Activated CD8-positive, alpha-beta T cell treated with anti-CD3 and anti-CD28 coated beads, Interleukin-2, amount 10 ng/mL, durations not matched to agents 7 days and 5 days (primary cell): ENCODE data around the gene CMTM4. TPM values are rescaled to one million over a fixed set of nuclear protein-coding genes. Genes with fewer than 3 reads are reported as not detected.
A peak's percentile ranks its signal among the peaks of the same experiment; 100 is the strongest.

Source experiments
- ATAC-seq: fragments of 150-1000 bp; cut with Tn5 transposase; one replicate; pipeline ENCODE4 v1.10.0; 2021; ENCODE audit warnings: moderate library complexity
- CTCF ChIA-PET: fragments of 350-600 bp; sonication (Branson Sonifier 250); formaldehyde crosslinking; loops from one replicate; lab custom pipeline; 2021; ENCODE audit warnings: antibody characterized with exemption; lab: Charles Lee
- POLR2A ChIA-PET: fragments of 350-600 bp; sonication (Branson Sonifier 250); formaldehyde crosslinking; loops from one replicate; lab custom pipeline; 2021; ENCODE audit warnings: antibody characterized with exemption; lab: Charles Lee
- DNase-seq: peaks from one replicate; pipeline ENCODE4 v3.0.0-alpha.2; 2020
- H3K27ac Mint-ChIP-seq: one replicate; pipeline ENCODE4 v1.8.0; 2021; ENCODE audit warnings: mild to moderate bottlenecking, mixed read lengths
- H3K27me3 Mint-ChIP-seq: one replicate; pipeline ENCODE4 v1.8.0; 2021; ENCODE audit warnings: low read depth, mixed read lengths
- H3K36me3 Mint-ChIP-seq: one replicate; pipeline ENCODE4 v1.8.0; 2021; ENCODE audit warnings: low read depth, mixed read lengths
- H3K4me1 Mint-ChIP-seq: one replicate; pipeline ENCODE4 v1.8.0; 2021; ENCODE audit warnings: low read depth, mixed read lengths
- H3K4me3 Mint-ChIP-seq: one replicate; pipeline ENCODE4 v1.8.0; 2021; ENCODE audit warnings: mild to moderate bottlenecking, mixed read lengths
- H3K9me3 Mint-ChIP-seq: one replicate; pipeline ENCODE4 v1.8.0; 2022; ENCODE audit warnings: mixed read lengths; ENCODE audit not compliant: insufficient read depth
- total RNA-seq, 2 experiments: library from RNA; stranded (reverse); gene quantifications; one replicate each; pipeline ENCODE4 v1.2.3, GENCODE V29; 2021

CMTM4 gene
- total RNA-seq: 1 to 10 TPM; 1.2 TPM

DNA sequence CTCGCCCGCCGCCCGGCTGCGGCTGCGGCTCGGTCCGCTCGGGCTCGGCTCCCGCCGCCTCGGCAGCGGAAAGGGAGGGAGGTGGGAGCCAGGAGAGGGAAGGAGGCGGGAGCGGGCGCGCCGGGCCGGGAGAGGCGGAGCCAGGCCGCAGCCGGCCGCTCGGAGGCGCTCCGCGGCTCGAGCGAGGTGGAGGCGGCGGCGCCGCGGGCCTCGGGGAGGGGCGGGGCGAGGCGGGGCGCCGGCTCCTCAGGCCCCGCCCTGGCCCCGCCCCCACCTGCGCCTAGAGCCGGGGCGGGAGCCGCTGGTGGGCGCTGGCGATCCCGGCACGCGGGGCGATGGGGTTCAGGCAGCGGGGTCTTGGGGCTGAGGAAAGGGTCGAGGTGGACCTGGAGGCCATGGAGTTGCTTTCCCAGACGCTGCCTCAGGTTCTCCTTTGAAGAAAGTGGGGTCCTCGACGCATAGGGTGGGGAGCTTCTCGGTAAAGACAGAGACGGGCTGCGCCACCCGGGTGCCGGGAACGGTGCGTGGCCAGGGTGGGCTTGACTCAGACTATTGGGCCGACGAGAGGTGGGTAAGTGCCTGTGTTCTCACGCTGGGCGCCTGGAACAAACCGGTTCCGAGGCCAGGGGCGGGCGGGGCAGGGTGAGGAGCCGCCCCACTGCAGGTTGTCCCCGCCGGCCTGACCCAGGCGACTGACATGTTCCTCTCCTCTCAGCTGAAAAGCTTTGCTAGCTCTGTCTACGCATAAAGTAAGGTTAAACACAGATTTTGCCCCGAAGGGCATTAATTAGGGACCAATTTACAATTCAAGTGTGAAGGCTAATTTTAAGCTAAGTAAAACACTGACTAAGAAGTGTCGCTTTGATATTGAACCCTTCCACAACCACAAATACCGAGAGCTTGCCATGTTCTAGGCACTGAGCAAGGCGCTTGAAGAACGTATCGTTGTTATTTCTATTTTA lies at the start of gene CMTM4:
Gene CMTM4, minus strand, starts transcription at position 75 of the 962 bp plus-strand sequence. CDS start 218 bp downstream, outside the sequence.
- DNase-seq: peak; percentile 72
- peaks cover 23% of the 10 kb centered on the region for H3K4me1 Mint-ChIP-seq
- ATAC-seq: peak; percentile 94
- H3K27ac Mint-ChIP-seq: peak within 1 kb of the TSS; percentile 20
- POLR2A ChIA-PET: interaction anchor here (0.6 kb wide), 1 partner anchor 32 kb away, joined by 3 read pairs; no protein-coding TSS in a partner anchor
- H3K27me3 Mint-ChIP-seq: peaks cover 41% of the 10 kb centered on the region
- H3K9me3 Mint-ChIP-seq: no peaks in the 10 kb centered on the region
- no peaks in the 10 kb centered on the region for H3K36me3 Mint-ChIP-seq
- peak within 1 kb of the TSS; percentile 75 for H3K4me3 Mint-ChIP-seq
- CTCF ChIA-PET: interaction anchor here (1.2 to 4.2 kb wide), 5 partner anchors 12 to 134 kb away, joined by 3 to 12 read pairs (median 5); partner anchors contain the start of gene NAE1

DNA sequence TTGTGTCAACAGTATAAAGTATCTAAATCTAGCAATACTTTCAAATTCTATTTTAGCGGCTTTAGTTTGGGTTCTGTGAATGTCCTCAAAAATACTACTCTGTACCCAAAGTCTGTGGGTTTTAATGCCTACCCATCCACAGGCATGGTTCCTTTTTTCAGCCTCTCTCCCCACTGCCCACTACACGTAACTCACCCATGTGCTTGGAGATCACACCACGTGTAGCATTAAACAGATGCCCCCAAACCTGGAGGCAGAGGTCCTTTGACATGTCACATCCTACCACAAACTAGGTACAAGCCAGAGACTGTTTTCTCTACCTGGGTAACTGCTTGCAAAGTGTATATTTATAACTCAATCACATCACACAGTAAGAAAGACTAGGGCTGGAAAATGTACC lies 49.5 kb upstream of the CMTM4 start:
- Mint-ChIP-seq H3K4me3 (no peak overlapping the region), H3K4me1 (peaks cover 54% of the 10 kb centered on the region), H3K36me3 (peaks cover 63% of the 10 kb centered on the region), H3K9me3 (no peaks in the 10 kb centered on the region), H3K27me3 (no peaks in the 10 kb centered on the region), H3K27ac (peak overlapping the region; percentile 69)
- ChIA-PET CTCF (interaction anchor here (0.8 to 10.4 kb wide), 3 partner anchors 18 to 95 kb away, joined by 3 to 128 read pairs (median 8); no protein-coding TSS in a partner anchor), POLR2A (no interaction called here)
- ATAC-seq: no peak
- no peak for DNase-seq

DNA sequence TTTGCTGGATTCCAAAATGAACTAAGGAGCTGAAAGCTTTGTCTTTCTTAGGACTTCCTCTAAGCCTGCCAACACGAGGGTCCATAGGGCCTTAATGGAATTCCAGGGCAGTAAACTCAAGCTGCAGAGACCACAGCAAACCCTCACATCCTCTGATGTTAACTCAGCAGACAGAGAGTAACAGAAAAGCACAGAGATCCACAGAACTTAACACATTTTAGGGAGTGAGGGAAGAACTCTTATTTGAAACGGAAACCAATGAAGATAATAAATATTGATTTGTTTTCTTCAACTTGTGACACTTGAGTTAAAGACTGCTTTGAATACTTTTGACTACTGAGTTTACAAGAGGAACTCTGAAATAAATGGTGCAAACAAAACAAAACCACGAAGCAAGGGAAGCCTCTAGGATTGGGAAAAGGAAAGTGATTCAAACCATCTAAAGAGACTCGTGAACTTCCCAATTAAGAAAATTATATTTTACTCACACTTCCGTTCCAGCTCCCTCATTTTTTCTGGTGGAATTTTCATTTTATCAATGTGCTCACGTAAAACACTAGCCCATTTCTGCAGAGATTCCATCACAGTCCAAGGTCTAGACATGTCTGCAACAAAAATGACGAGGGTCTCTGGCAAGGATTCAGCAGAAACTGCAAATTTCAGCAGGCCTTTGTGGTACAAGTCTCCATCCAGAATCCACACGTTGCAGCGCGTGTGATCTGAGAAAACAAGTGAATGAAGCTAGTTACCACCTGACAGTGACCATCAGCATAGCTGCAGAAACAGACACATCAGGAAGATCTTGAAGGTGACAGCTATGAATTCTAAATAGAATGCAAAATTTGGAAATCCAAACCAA lies 45.6 kb upstream of the CMTM4 start:
- Mint-ChIP-seq H3K4me1 (peaks cover 40% of the 10 kb centered on the region), H3K4me3 (no peak overlapping the region), H3K36me3 (peaks cover 61% of the 10 kb centered on the region), H3K27me3 (no peaks in the 10 kb centered on the region), H3K27ac (no peak overlapping the region), H3K9me3 (no peaks in the 10 kb centered on the region)
- ATAC-seq (no peak), DNase-seq (no peak)
- ChIA-PET POLR2A (interaction anchor here (0.6 to 2.7 kb wide), 2 partner anchors 9 to 192 kb away, joined by 3 to 8 read pairs; partner anchors contain the start of gene DYNC1LI2), CTCF (interaction anchor here (1.5 to 10.4 kb wide), 6 partner anchors 9 to 335 kb away, joined by 4 to 128 read pairs (median 14); partner anchors contain the start of genes DYNC1LI2 and NAE1)

DNA sequence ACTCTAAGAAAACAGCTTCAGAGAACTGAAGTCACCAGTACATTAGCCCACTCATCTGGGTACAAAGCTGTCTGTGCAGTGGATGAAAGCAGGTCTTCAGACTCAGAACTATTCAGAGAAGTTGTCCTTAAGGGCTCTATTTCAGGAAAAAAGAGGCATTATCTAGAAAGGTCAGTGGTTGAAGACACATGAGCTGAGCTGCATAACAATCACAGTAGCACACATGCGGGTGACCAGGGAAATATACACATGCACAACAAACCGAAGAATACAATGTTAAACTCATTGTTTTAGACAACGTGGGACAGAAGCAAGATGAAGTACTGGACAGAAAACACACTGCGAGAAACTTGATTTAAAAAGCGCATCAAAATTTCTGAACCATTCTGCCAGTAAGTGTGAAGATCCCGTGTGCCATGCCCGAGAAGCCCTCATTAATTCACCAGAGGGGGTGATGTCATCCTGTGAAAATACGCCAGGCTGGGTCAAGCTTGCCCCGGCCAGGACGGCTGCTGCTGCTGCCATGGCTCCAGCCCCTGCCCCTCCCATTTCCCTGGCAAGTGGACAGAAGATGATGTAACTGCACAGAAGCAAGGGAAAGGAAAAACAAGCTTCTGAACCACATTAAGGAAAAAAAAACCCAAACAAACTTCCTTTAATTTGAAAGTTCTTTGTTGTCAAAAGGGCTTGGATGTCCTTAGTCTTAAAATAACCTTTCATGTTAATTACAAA lies 44.8 kb upstream of the CMTM4 start:
- Mint-ChIP-seq H3K27me3 (no peaks in the 10 kb centered on the region), H3K9me3 (no peaks in the 10 kb centered on the region), H3K4me1 (peaks cover 32% of the 10 kb centered on the region), H3K4me3 (no peak overlapping the region), H3K36me3 (peaks cover 54% of the 10 kb centered on the region), H3K27ac (no peak overlapping the region)
- DNase-seq (no peak), ATAC-seq (no peak)
- ChIA-PET CTCF (interaction anchor here (0.7 to 10.4 kb wide), 14 partner anchors 7 to 334 kb away, joined by 3 to 128 read pairs (median 6); partner anchors contain the start of genes DYNC1LI2 and NAE1), POLR2A (interaction anchor here (2.7 kb wide), 1 partner anchor 10 kb away, joined by 8 read pairs; the partner anchor contains the start of gene DYNC1LI2)

DNA sequence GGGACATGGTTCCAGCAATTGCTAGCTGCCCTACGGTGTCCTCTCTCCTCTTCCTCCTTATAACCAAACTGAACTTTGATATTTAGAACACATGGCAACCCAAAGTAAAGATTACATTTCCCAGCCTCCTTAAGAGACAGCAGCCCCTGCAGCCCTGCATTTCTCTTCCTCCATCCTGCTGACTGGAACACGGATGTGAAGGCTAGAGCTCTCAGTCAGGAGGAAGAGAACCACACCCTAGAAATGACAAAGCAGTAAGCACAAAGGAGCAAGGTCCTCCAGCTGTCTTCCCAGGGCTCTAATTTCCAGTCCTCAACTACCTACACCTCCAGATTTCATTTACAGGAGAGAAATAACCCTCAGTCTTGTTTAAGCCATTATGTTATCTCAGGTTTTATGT lies 44.0 kb upstream of the CMTM4 start:
- Mint-ChIP-seq H3K36me3 (peaks cover 57% of the 10 kb centered on the region), H3K9me3 (no peaks in the 10 kb centered on the region), H3K27ac (peak overlapping the region; percentile 48), H3K27me3 (no peaks in the 10 kb centered on the region), H3K4me1 (peaks cover 27% of the 10 kb centered on the region), H3K4me3 (no peak overlapping the region)
- ATAC-seq: no peak
- ChIA-PET CTCF (interaction anchor here (0.7 to 10.4 kb wide), 22 partner anchors 8 to 336 kb away, joined by 3 to 128 read pairs (median 4); partner anchors contain the start of genes DYNC1LI2 and NAE1), POLR2A (interaction anchor here (0.6 to 2.7 kb wide), 2 partner anchors 10 to 11 kb away, joined by 3 to 8 read pairs; partner anchors contain the start of gene DYNC1LI2)
- DNase-seq: no peak

DNA sequence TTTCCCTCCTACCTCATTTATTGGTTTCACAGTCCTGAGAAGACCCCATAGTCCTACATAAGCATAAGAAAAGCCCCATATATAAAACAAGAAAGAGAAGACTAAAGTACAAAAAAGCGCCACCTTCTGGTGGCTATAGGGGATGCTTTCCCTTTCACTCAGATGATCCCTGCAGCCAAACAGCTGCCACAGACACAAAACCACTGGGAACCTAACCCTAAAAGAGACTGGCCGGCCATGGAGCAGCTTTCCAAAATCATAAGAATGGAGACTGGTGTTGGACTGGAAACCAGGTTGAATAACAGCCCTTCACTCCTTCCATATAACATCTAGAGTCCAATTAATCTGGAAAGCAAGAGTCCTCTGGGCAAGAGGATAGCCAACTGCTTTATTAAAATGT lies 43.5 kb upstream of the CMTM4 start:
- H3K27me3 Mint-ChIP-seq: no peaks in the 10 kb centered on the region
- POLR2A ChIA-PET: interaction anchor here (0.6 to 2.7 kb wide), 2 partner anchors 10 to 11 kb away, joined by 3 to 8 read pairs; partner anchors contain the start of gene DYNC1LI2
- CTCF ChIA-PET: interaction anchor here (0.7 to 10.4 kb wide), 20 partner anchors 8 to 335 kb away, joined by 3 to 128 read pairs (median 4); partner anchors contain the start of genes DYNC1LI2 and NAE1
- ATAC-seq (peak; percentile 73), DNase-seq (peak; percentile 56)
- H3K4me1 Mint-ChIP-seq: peaks cover 27% of the 10 kb centered on the region
- H3K4me3 Mint-ChIP-seq: no peak overlapping the region
- peak overlapping the region; percentile 9 for H3K27ac Mint-ChIP-seq
- no peaks in the 10 kb centered on the region for H3K9me3 Mint-ChIP-seq
- peaks cover 57% of the 10 kb centered on the region for H3K36me3 Mint-ChIP-seq

DNA sequence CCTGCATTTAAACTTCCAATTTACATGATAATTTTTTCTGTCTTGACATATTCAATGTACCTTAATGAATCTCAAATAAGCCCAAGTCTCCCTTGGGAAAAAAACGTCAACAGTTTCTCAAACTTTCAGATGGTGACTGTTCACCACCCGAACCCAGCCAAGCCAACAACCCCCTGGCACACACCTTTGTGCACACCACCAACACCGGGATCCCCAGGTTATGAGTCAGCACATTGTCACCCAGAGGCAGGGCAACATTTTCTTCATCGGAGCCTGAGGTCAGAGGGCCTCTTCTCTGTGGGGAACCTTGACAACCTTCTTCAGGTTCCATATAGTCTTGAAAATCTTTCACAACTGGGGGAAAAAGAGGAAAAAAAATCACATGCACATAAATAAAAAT lies 39.3 kb upstream of the CMTM4 start:
- no peak for DNase-seq
- Mint-ChIP-seq H3K4me3 (no peak overlapping the region), H3K36me3 (peaks cover 67% of the 10 kb centered on the region), H3K27ac (no peak overlapping the region), H3K4me1 (peaks cover 28% of the 10 kb centered on the region), H3K27me3 (no peaks in the 10 kb centered on the region), H3K9me3 (no peaks in the 10 kb centered on the region)
- ChIA-PET POLR2A (no interaction called here), CTCF (interaction anchor here (1.1 to 10.4 kb wide), 5 partner anchors 8 to 132 kb away, joined by 4 to 128 read pairs (median 12); partner anchors contain the start of genes DYNC1LI2 and NAE1)
- ATAC-seq: no peak

DNA sequence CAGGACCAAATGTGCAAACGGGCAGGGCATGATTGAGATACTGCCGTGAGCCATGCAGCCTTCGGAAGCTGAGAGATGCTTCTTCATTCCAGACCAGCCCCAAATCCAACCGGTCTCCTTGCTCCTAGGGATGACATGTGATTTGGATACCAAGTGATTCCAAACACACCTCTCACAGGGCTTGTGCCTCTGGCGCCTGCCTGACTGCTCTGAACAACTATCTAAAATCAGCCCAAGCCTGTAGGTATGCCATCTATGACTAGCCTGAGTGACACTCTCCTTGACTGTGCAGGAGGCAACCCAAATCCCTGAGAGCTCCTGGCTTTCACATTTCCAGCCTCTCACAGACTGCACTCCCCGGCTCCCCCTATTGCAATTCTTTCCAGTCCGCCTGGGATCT lies 34.6 kb upstream of the CMTM4 start:
- H3K4me3 Mint-ChIP-seq: no peak overlapping the region
- H3K27me3 Mint-ChIP-seq: no peaks in the 10 kb centered on the region
- peaks cover 24% of the 10 kb centered on the region for H3K4me1 Mint-ChIP-seq
- DNase-seq (no peak), ATAC-seq (no peak)
- CTCF ChIA-PET: interaction anchor here (0.8 to 8.8 kb wide), 8 partner anchors 8 to 324 kb away, joined by 3 to 128 read pairs (median 4); partner anchors contain the start of gene NAE1
- POLR2A ChIA-PET: no interaction called here
- no peak overlapping the region for H3K27ac Mint-ChIP-seq
- no peaks in the 10 kb centered on the region for H3K9me3 Mint-ChIP-seq
- H3K36me3 Mint-ChIP-seq: peaks cover 66% of the 10 kb centered on the region

DNA sequence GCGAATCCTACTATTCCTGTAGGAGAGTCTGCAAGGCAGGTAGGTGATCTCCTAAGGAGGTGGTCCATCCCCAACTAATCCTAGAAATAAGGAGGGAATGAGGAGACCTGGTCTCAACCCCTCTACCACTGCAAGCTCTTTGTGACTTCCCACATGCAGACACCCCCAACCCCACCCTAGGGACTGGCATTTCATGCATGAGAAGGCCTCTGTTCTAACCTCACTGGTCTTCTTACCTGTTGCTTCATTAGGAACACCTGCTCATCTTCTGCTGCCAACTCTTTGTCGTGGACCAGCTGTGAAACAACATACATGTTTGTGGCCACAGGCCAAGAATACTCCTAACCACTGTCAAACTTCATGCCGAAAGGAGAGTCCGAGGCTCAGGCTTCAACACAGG lies 32.3 kb upstream of the CMTM4 start:
- H3K4me1 Mint-ChIP-seq: peaks cover 24% of the 10 kb centered on the region
- peaks cover 70% of the 10 kb centered on the region for H3K36me3 Mint-ChIP-seq
- ATAC-seq: no peak
- H3K4me3 Mint-ChIP-seq: no peak overlapping the region
- no peaks in the 10 kb centered on the region for H3K27me3 Mint-ChIP-seq
- no peak overlapping the region for H3K27ac Mint-ChIP-seq
- no peaks in the 10 kb centered on the region for H3K9me3 Mint-ChIP-seq
- POLR2A ChIA-PET: interaction anchor here (1.5 kb wide), 1 partner anchor 23 kb away, joined by 4 read pairs; the partner anchor contains the start of gene DYNC1LI2
- CTCF ChIA-PET: interaction anchor here (0.6 to 8.8 kb wide), 18 partner anchors 12 to 323 kb away, joined by 3 to 128 read pairs (median 8); partner anchors contain the start of genes CMTM4, DYNC1LI2 and NAE1
- no peak for DNase-seq
